Measurements from ENCODE around the gene GDPD5.
A peak's percentile ranks its signal among the peaks of the same experiment; 100 is the strongest.

GDPD5 gene

DNA sequence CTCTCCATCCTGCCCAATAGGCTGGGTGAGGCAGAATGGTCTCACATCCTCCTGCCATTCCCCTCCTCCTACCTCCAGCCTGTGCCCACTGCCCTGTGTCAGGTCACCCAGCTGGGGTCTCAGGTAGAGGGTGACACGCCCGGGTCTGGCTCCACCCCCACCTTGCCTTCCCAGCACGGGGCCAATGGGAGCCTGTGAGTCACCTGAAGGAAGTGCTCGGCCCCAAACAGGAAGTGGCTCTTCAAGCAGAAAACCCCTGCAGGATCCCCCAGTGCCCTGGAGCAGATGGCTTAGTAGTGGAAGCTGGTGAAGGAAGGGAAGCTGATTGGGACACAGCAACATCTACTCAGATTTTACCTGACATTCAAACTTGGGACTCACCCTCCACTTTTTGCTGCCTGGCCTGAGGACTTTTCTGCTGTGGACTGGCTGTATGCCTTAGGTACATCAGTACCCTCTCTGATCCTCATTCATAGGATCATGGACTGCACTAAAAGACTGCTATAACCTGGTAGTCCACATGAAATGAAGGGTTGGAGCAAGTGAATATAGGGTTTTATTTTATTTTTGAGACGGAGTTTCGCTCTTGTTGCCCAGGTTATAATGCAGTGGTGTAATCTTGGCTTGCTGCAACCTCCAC lies 33.4 kb downstream of the GDPD5 start:
- peak; percentile 48 for DNase-seq (ENCODE audit: low spot score)

DNA sequence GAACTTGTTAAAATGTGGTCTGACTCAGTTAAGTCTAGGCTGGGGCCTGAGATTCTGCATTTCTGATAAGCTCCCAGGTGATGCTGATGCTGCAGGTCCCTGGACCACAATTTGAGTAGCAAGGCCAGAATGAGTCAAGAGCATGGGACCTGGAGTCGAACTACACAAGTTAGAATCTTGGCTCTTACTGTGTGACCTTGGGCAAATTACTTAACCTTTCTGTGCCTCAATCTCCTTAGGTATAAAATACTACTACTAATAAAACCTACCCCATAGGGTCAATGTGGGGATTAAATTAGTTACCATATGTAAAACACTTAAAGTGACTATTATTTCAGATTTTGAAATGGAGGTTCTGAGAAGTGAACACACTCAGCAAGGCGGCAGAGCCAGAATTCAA lies 34.3 kb downstream of the GDPD5 start:
- DNase-seq (ENCODE audit: low spot score): no peak

DNA sequence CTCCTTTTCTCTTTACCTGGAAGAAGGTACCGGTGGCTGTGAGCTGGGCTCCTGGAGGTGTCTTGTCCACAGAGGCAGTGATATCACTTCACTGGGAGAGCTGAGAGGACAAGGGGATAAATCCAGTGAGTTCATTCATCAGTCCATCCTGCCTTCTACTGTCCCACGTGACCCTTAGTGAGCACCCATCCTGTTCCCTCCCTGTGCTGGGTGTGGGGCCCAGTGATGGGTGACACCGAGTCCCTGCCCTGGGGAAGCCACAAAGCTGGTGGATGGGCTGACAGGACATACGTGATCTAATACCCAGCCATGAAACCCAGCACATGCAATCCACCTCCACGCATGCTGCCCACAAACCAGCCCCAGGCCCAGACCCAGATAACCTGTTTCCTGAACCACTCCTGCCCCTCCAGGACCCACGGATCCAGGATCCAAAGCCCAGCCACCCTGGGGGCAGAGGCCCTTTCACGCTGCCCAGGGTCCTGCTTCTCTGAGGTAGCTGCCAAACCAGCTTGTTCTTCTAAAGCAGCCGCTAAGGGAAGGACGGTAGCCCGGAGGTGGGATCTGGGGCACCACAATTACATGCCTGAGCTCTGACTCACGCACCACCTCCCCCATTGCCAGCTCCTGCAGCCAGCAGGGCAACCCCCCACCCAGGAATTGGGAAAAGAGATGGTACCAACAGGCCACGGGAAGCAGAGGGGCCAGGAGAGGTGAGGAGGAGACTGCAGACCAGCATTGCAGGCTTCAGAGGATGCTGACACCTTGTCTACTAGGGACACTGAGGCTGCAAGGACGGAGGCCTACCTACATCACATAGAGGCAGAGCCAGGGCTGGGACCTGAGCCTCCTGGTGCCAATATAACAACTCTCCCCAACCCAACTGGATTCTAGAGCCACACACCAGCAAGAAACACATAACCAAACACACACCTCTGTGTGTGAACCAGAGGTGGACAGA lies 35.2 kb downstream of the GDPD5 start:
- DNase-seq (ENCODE audit: low spot score): peak; percentile 59

DNA sequence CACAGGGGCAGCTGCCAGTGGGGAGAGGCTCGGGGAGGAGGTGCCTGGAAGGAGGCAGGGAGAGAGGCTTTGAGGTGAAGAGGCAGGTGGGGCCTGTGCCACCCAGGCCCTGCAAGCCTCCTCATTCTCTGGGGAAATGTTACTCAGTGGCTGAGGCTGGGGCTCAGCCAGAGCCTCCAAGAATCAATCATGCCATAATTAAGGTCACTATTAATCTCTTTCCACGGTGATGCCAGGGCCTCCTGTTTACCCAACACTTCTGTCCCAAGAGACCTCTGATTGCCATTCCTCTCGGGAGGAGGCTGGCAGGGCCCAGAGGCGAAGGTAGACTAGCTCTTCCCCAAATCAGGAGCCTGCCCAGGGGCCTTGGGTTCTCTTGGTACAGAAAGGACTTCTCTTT lies 38.4 kb downstream of the GDPD5 start:
- no peak for DNase-seq (ENCODE audit: low spot score)

DNA sequence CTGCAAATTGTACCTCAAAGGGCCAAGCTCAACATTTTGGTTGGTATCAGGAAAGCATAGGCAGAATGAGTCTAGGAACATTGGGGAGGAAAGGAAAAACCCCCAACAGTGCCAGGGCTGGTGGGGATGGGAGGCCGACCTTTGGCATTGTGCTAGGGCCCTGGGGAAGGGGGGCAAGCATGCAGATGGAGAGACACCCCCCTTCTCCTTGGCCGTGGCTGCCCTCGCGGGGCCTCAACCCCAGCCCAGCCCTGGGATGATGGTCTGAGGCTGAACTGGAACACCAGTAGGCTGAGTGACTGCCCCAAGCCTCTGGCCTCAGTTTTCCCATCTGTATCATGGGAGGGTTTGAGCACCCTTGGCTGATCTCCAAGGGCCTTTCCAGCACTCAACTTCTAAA lies 40.0 kb downstream of the GDPD5 start:
- no peak for DNase-seq (ENCODE audit: low spot score)

DNA sequence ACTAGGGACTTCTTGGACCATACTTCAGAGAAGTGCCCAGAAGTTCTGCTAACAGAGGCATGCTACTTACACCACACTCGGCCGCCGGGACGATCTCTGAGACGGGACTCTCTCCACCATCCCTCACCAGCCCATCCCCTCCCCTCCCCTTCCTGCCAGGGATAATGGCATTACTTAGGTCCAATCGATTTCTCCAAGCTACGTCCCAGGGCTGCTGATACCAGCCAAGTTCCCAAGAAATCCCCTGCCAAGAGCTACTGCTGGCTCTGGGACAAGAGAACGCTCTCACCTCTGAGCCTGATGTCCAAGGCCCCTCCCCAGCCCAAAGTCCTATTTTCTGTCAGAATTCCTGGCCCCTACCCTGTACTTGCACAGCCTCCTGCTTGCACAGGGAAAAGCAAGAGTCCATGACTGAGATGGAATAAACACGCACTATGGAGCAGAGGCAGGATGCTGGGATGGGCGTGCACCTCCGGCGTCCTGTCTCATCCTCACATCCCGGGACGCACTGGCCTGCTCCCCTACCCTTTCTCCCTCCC lies 42.7 kb downstream of the GDPD5 start:
- no peak for DNase-seq (ENCODE audit: low spot score)

DNA sequence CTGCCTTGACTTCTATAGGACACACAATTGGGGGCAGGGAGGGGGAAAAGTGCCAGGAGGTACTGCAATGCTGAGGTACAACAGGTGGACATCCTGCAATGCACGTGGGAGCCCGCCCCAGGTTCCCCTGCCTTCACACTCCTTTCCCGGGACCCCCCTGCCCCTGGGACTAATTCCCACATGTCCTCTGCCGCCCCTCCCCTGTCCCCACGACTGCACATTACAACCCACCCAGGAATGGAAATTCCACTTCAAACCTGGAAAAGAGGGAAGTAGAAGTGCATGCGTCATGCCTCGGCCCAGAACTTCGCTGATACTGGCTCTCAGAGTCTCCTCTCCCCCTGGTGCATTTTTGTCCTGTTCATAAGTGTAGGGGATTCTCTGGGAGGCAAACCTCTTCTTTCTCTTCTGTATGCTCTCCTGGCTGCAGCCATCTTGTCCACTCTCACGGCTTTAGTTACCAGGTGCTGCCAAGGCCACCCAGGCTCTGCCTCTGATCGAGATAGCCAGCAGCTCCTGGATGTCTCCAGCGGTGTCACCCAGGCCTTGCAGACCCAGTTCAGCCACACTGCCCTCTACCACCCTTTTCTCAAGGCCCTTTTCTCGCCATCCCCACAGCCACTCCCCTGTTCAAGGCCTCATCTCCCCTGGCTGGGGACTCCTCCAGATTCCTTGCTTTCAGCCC lies 43.7 kb downstream of the GDPD5 start:
- no peak for DNase-seq (ENCODE audit: low spot score)

DNA sequence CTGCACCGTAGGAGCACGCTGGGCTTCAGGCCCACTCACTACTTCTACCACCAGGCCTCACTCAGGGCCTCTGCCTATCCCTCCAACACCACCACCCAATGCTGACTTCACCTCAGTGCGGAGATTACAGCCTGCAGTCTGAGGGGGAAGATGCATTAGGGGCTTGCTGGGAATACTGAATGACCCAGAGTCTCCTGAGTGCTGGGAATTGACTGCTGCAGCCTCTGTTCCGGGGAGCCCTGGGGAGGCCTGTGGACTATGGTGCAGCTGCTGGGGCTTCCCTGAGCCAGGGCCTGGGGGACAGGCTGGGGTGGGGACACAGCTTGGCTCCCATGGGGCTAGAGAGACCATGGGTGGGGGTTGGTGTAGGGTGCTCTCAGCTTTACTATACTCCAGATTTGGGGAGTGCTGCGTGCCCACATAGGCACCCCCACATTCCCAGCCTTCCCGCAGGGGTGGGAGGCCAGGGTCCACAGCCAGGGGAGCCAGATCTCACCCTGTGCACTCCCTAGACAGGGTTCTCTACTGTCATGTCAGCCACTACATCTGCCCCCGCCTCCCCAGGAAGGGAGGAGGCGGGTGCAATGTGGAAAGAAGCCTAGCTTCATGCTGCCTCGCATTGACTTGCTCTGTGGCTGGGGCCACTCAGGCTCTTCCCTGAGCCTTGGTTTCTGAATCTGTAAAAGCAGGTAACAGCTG lies 44.4 kb downstream of the GDPD5 start:
- DNase-seq (ENCODE audit: low spot score): no peak

DNA sequence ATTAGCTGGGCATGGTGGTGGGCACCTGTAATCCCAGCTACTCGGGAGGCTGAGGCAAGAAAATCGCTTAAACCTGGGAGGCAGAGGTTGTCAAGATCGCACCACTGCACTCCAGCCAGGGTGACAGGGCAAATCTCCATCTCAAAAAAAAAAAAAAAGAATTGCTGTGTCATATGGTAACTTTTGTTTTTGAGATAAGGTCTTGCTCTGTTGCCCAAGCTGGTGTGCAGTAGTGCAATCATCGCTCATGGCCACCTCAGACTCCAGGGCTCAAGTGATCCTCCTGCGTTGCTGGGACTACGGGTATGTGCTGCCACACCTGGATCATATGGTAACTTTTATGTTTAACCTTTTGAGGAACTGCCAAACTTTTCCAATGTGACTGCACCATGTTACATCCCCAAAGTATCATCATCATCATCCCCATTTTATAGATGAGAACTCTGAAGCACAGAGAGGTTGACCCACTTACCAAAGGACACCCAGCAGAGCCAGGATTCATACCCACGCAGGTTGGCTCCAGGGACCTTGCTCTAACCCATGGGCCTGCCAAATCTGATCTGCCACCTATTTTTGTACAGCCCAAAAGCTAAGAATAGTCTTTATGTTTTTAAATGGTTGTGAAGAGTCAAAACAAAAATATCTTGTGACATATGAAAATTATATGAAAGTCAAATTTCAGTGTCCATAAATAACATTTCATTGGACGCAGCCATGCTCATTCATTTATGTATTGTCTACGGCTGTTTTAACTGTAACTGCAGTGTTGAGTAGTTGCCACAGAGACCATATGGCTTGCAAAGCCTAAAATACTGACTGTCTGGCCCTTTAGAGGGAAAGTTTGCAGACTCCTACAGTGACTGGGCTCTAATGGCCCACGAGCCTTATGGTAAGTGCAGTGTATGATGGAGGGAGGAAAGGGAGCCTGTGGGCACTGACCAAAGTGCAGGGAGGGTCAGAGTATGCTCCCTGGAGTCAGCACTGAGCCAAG lies 45.3 kb downstream of the GDPD5 start:
- DNase-seq (ENCODE audit: low spot score): no peak

DNA sequence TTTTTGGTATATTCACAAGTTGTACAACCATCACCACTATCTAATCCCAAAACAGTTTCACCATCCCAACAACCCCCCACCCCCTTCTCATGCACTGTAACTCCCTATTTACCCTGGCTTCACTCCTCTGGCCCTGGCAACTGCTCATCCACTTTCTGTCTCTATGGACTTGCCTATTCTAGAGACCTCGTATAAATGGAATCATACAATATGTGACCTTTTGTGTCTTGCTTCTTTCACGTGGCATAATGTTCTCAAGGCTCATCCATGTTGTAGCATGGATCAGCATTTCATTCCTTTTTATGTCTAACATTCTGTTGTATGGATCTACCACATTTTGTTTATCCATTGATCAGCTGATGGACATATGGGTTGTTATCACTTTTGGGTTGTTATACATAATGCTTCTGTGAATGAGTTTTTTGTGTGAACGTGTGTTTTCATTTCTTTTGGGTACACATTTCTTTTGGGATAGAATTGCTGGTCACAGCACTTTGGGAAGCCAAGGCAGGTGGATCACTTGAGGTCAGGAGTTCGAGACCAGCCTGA lies 46.1 kb downstream of the GDPD5 start:
- DNase-seq (ENCODE audit: low spot score): no peak

DNA sequence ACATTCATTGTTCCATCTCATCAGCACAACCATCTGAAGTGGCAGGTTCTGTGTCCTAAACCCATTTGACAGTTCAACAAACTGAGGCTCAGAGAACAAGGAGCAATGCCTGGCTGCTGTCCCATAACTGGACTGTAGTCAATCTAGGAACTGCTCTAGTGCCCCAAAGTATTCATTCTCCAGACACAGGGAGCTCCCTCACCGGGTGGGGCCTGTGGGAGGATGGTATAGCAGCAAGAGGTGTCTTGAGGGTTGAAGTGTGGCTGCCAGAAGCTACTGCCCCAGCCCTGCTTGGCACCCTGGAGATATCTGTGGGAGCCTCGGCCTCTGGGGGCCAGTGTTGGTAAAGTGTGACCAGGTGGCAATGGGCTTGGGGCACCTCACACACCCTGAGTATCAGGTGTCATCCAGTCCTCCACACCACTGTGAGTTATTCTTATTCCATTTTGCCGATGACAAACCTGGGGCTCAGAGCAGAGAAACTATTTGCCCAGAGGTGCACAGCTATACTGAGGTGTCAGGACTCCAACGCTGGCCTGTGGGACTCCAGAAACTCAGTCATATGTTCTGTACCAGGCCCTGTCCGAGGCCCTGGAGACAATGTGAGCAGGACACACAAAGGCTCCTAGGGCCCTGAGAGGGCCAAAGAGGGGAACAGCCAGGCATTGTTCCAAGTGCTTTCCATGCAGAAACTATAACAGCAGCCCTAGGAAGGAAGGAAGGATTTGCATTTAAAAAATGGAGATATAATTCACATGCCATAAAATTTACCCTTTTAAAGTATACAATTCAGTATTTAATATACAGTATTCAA lies 46.8 kb downstream of the GDPD5 start:
- no peak for DNase-seq (ENCODE audit: low spot score)

DNA sequence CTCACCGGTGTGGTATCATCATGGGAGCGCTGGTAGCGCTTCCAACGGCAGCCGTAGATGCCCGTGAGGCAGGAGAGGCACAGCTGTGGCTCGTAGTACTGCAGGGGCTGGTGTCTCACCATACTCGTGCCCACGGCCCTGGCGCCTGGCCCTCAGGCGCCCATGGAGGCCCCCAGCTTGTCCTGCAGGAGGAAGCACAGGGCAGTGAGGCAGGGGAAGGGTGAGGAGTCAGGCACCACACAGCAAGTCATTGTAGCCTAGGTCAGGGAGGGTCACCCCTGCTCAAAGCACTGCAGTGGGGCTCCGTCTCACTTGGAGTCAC lies 48.2 kb downstream of the GDPD5 start:
- no peak for DNase-seq (ENCODE audit: low spot score)

DNA sequence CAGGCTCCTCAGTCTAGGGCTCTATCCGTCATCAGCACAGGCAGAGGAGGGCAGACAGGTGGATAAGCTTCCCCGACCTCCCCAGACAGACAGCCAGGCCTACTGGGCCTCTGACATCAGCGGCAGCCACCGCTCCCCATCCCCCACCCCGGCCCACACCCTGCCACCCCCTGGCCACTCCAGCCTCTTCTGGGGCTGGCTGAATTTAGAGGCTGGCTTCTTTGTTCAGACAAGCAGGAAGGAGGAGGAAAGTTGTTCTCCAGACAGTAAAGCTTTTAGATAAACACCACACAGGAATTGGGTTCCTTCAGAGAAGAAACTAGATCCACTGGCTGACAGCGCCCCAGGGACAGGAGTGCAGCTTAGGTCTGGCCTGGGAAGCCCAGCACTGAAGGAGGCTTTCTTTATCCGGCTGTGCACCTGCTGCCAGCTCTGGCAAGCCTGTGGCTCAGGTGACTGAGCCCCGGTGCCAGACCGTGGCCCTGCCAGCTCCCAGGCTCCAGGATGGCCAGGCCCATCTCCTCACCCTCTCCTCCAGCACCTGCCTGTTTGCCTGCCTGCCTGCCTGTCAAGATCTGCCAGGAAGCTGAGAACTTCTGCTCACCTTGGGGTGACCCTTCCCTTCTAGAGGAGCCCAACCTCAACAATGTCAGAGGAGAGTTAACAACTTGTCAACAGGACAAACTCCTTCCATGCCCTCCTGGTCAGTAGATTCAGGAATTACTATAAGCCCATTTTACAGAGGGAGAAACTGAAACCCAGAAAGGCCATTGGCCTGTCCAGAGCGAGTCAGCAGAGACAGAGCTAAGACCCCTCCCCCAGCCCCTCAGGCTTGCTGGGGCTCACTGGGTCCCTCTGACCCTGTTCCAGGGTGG lies 48.8 kb downstream of the GDPD5 start:
- no peak for DNase-seq (ENCODE audit: low spot score)

DNA sequence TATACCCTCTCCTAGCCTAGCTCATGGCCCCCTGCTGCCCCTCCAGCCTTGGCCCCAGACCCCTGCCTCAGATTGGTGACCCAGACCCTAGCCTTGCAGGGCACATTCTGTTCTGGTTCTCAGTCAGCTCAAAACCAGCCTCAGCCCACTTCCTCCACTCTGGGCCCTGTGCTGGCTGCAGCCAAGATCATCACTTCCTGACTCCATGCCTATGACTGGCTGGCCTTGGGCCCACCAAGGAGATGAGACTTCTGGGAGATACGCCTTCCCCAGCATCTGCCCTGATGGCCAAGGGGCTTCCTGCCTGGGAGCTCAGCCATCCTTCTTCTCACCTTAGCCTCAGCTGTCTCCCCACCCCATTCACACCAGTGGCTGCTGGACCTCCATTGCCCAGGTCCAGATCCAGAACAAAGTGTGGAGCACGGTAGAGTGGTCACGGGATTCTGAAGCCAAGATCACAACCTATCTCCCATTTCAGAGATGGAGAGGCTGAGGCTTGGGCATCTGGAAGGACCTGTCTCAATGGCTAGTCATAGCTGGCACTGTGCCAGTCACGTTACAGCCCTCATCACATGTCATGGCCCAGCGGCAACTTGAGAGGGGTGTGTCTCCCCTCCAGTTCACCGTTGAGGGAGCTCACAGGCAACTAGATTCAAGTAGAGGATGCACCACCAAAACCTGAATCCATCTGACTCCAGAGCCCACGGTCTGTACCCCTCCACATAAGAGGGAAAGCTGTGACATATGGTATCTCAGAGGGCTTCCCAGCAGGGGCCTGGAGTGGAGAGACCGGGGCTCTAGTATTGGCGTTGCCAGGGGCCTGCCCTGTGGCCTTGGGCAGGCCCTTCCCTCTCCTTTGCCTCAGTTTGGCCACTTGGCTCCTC lies 49.7 kb downstream of the GDPD5 start:
- DNase-seq (ENCODE audit: low spot score): no peak

DNA sequence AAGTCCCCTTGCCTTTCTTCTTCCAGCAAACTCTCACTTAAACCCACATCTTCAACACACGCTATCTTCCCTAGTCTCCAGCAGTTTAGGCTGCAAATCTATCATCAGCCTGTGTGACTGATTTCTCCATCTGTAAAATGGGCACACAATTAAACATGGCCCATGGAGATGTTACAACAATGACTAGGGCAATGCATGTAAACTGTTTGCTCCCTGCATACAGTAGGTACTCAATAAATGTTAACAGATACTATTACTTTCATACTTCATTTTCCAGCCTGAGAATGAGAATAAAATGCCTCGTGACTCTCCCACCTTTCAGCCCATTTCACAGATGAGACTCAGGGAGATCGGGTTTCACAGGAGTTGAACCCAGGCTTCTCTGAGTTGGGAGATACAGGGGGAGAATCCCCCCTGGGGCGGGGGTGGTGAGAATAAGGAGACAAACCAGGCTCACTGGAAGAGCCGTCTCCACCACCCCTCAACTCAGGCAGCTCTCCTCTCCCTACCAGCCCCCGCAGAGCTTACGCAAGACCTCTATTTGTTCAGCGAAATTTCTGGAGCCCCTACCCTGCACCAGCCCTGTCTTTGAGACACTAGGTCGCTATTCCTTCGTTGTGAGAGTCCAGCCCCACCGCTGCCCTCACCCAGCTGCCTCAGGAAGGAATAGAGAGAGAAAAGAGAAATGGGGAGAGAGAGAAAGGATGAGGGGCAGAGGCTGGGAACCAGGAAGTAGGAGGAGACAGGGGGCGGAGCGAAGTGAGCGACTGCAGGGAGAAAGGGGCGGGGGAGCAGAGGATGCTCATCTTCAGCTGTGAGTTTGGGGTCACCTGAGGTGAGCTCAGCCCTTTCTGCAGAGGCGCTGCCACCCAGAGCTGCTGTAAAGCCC lies 50.6 kb downstream of the GDPD5 start:
- peak; percentile 81 for DNase-seq (ENCODE audit: low spot score)

DNA sequence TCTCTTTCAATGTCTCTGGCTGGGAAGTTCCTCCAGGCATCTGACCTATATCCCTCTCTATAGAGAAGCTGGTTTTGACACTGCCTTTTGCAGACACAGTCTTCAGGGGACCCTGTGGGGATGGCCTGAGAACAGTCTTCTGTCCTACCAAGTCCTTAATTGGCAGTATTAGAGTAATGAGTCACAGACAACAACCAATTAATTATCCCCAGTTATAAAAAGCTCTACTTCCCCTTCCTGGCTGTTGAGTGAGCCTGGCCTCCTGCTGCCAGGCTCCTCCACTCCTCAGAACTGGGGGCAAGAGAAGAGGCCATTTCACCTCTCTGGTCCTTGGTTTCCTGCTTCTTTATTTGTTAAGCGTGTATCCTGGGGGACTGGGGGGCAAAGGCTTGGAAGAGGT lies 51.5 kb downstream of the GDPD5 start:
- no peak for DNase-seq (ENCODE audit: low spot score)

DNA sequence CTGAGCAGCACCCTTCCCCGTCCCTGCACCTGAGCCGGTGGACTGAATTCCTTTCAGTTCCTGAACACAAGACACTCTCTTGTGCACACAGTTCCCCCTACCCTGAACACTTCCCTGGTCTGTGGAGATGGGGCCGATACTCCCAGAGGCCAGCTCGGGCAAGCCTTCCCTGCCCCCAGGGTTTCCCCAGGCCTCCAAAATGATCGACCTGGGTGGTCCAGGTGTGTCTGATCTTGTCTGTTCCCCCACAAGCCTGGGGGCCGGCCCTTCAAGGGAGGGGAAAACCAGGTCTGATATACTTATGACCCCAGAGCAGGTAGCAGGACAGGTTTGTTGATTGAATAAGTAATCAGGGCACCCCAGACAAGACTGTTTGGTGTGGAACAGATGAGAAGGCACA lies 52.1 kb downstream of the GDPD5 start:
- DNase-seq (ENCODE audit: low spot score): no peak

Measured in iPS-NIHi11 (cell line).